ENCODE measurements around the gene MYPN. TPM values are rescaled to one million over a fixed set of nuclear protein-coding genes. Genes with fewer than 3 reads are reported as not detected.

The MYPN gene
- total and polyA plus RNA-seq, 2 experiments from 2014 or later = not detected

DNA sequence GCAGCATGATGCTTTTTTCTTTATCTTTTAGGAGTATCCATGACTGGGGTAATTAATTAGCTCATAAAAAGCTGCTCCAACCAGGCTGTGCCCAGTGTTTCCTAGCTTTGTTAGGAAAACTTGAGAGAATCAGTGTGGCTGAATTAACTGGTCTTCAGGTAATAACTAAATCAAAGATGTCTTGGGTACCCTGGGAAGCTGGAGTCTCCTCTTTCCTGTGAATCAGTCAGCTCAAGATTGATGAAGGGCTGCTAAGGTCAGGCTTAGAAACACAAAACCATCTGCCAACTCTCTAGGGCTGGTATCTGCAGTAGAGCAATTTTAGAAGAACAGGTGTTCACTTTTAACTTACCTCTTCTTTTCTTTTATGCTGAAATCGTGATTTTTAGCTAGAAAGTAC is 144.1 kb downstream of the MYPN start:
- Histone ChIP-seq H3K36me3 (ENCODE audit: insufficient read depth) (no peaks in the 10 kb centered on the region), H4K20me1 (replicated peaks; ENCODE audit: insufficient read depth) (no peaks in the 10 kb centered on the region), H3K27me3 (ENCODE audit: insufficient read depth) (peaks cover 11% of the 10 kb centered on the region; the same call in 1 of the 2 replicates), H3K4me3 (no peak overlapping the region), H3K27ac (ENCODE audit: low read depth) (no peak overlapping the region), H3K79me2 (replicated peaks; ENCODE audit: insufficient read depth) (no peaks in the 10 kb centered on the region), H2AFZ (no peak overlapping the region), H3F3A (replicated peaks; ENCODE audit: low read depth) (no peaks in the 10 kb centered on the region), H3K9me2 (ENCODE audit: insufficient read depth) (no peaks in the 10 kb centered on the region), H3K4me2 (no peak overlapping the region), H3K4me1 (ENCODE audit: insufficient read depth) (peaks cover 15% of the 10 kb centered on the region)
- Mint-ChIP-seq H3K27ac (no peak overlapping the region), H3K9me3 (no peaks in the 10 kb centered on the region), H3K36me3 (ENCODE audit: low read depth) (no peaks in the 10 kb centered on the region), H3K4me1 (peaks cover 20% of the 10 kb centered on the region), H3K4me3 (no peak overlapping the region), H3K27me3 (ENCODE audit: insufficient read depth, low read depth, poor library complexity) (no peaks in the 10 kb centered on the region)
- DNase-seq (ENCODE audit: low spot score) (no peak), ATAC-seq (no peak)
- TF ChIP-seq POLR2AphosphoS5 (IDR thresholded peaks at IDR 0.05; ENCODE audit: low read depth) = no peak
- no peak for TF ChIP-seq CREB1 (CRISPR knock-in tag; IDR thresholded peaks at IDR 0.05; ENCODE audit: low read depth)
- TF ChIP-seq ZNF331 (CRISPR knock-in tag; IDR thresholded peaks at IDR 0.05; ENCODE audit: low read depth) = no peak
- TF ChIP-seq, protein P1, sequence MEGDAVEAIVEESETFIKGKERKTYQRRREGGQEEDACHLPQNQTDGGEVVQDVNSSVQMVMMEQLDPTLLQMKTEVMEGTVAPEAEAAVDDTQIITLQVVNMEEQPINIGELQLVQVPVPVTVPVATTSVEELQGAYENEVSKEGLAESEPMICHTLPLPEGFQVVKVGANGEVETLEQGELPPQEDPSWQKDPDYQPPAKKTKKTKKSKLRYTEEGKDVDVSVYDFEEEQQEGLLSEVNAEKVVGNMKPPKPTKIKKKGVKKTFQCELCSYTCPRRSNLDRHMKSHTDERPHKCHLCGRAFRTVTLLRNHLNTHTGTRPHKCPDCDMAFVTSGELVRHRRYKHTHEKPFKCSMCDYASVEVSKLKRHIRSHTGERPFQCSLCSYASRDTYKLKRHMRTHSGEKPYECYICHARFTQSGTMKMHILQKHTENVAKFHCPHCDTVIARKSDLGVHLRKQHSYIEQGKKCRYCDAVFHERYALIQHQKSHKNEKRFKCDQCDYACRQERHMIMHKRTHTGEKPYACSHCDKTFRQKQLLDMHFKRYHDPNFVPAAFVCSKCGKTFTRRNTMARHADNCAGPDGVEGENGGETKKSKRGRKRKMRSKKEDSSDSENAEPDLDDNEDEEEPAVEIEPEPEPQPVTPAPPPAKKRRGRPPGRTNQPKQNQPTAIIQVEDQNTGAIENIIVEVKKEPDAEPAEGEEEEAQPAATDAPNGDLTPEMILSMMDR (conservative IDR thresholded peaks at IDR 0.05; ENCODE audit: low read depth in 2 of 2) = no peak
- TF ChIP-seq REST (IDR thresholded peaks at IDR 0.05; ENCODE audit: unreplicated experiment) = no peak
- TF ChIP-seq ZNF462 (CRISPR knock-in tag; IDR thresholded peaks at IDR 0.05) = no peak
- no peak for TF ChIP-seq NANOG (IDR thresholded peaks at IDR 0.05; ENCODE audit: borderline replicate concordance)
- no peak for TF ChIP-seq ZNF114 (CRISPR knock-in tag; IDR thresholded peaks at IDR 0.05)
- TF ChIP-seq ETS1 (IDR thresholded peaks at IDR 0.05) = no peak
- TF ChIP-seq EZH2 (IDR thresholded peaks at IDR 0.05; ENCODE audit: low read depth, unreplicated experiment) = no peak
- no peak for TF ChIP-seq JUNB (IDR thresholded peaks at IDR 0.05; ENCODE audit: unreplicated experiment)
- no peak for TF ChIP-seq STAT1 (IDR thresholded peaks at IDR 0.05; ENCODE audit: unreplicated experiment)
- no peak for TF ChIP-seq EZH2phosphoT487 (IDR thresholded peaks at IDR 0.05; ENCODE audit: unreplicated experiment)
